Fibroblast of pulmonary artery (primary cell): ENCODE data around the gene CASZ1.

ENCODE experiments used
- DNase-seq: peaks from one replicate; pipeline ENCODE4 v3.0.0-alpha.2; 2010; ENCODE audit warnings: low read depth
- H3K4me3 ChIP-seq: replicated peaks from 2 replicates; pipeline ENCODE4 v1.5.1; 2011; ENCODE audit warnings: low read depth, mild to moderate bottlenecking, control low read depth, low read length, moderate library complexity
- CTCF ChIP-seq: IDR thresholded peaks from 2 replicates; pipeline ENCODE4 v1.5.1; 2011; ENCODE audit warnings: mild to moderate bottlenecking, control low read depth, low read length, inconsistent platforms; ENCODE audit errors: missing control alignments

CASZ1 gene

GRCh38 chr1:10773851-10774614 is 22.4 kb downstream of the CASZ1 start:
- TF ChIP-seq CTCF: no peak
- H3K4me3 ChIP-seq: no peak overlapping the region
- DNase-seq: no peak

GRCh38 chr1:10773376-10773775 is 23.1 kb downstream of the CASZ1 start:
- no peak for DNase-seq
- TF ChIP-seq CTCF: no peak
- no peak overlapping the region for H3K4me3 ChIP-seq

- no peak overlapping the region for H3K4me3 ChIP-seq
- DNase-seq: no peak
- no peak for TF ChIP-seq CTCF
Observed at GRCh38 chr1:10772711-10773110, 23.7 kb downstream of the CASZ1 start.

- TF ChIP-seq CTCF: no peak
- H3K4me3 ChIP-seq: no peak overlapping the region
- no peak for DNase-seq
Observed at GRCh38 chr1:10771789-10772188, 24.7 kb downstream of the CASZ1 start.

GRCh38 chr1:10768552-10768951 is 27.9 kb downstream of the CASZ1 start:
- H3K4me3 ChIP-seq: no peak overlapping the region
- TF ChIP-seq CTCF: no peak
- DNase-seq: no peak

- no peak for DNase-seq
- H3K4me3 ChIP-seq: no peak overlapping the region
- TF ChIP-seq CTCF: no peak
Observed at GRCh38 chr1:10767282-10767681, 29.2 kb downstream of the CASZ1 start.
